Measurements from ENCODE around the gene EXTL2. TPM values are rescaled to one million over a fixed set of nuclear protein-coding genes. Genes with fewer than 3 reads are reported as not detected.

The EXTL2 gene, protein sequence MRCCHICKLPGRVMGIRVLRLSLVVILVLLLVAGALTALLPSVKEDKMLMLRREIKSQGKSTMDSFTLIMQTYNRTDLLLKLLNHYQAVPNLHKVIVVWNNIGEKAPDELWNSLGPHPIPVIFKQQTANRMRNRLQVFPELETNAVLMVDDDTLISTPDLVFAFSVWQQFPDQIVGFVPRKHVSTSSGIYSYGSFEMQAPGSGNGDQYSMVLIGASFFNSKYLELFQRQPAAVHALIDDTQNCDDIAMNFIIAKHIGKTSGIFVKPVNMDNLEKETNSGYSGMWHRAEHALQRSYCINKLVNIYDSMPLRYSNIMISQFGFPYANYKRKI
- 9.4 and 11.2 TPM in 2 replicates for total RNA-seq

DNA sequence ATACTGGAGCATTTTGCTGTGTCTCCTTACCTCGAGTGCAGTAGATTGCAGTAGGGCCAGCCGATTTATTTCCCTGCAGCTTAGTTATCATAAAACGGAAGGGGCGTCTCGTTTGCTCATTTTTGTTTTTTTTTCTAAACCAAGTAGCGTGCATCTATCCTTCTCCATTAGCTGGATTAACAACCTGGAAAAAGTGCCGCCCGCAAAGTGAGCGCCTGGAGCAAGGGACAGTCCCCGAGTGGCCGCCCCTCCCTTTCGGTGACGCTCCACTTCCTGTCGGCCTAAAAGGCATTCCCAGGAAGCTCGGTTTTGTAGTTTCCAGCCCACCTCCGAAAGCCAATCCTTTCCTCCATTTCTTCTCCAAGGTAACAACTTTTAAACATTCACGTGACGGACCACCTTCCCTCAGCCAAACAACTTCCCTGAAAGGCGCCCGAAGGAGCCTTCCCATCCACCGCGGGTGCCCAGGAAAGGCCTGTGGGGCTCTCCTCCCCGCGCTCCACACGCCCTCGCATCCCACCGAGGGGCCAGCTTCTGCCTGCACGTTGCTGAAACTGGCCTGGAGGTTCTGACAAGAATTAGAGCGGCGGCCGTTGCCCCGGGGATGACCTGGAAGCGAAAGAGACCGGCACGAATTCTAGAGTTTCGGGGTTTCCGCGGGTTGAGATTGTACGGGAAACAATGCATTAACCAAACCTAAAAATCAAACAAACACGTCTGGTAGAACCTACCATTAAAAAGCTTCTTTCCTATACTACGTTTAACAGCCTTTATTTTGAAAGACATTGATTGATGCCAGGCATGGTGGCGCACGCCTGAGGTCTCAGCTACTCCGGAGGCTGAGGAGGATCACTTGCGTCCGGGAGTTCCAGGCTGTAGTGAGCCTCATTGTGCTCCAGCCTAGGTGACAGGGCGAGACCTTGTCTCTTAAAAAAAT, at the start of gene EXTL2:
Gene EXTL2, minus strand, starts transcription at position 240 of the 937 bp plus-strand sequence. CDS start 6,085 bp downstream, outside the sequence.

DNA sequence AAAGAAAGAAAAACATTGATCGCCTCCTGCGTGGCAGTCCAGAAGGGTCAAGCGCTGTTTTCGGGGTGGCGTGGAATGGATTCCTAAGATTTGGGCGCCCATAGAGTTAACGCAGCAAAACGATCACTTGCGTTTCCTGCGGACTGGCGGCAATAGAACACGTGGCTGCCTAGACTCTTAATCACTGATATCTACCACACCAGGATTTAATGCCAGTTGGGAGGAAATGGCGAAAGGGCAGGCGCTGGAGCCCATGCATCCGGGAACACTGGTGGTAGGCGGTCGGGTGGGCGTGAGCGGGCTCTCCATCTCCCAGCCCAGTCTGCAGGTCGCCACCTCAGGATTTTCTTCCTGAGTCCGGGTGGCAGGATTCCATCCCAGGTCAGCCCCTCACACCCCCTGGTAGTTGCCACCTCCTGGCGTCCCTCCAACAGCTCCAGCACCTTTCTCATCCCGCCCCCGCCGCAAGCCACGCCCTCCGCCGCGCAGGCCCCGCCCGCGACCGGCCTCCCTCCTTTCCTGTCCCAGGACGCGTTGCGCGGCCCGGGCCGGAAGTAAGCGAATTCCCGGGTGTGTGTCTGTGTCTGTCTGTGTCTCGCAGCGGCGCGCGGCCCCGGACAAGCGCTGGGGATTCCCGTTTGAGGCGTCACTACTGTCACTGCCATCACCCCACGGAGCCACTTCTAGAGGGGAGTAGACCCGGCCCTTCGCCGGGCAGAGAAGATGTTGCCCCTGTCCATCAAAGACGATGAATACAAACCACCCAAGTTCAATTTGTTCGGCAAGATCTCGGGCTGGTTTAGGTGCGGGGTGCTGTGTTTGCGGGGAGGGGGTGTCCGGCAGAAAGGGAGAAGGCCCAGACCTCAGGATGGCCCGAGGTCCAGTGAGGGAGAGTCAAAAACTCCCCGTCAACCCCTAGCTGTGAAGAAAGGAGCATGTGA, 1.2 kb upstream of the EXTL2 start, which contains the start of gene SLC30A7:
Gene SLC30A7, plus strand, starts transcription at position 551 of the 941 bp plus-strand sequence. Its CDS starts 173 bp downstream, at position 724.

Other genes with a start within 250 kb of the EXTL2 start
- gene VCAM1, start 175.1 kb downstream of the EXTL2 start, total RNA-seq, result 2.3 and 3.0 TPM in 2 replicates
- 21.8 and 25.2 TPM in 2 replicates for gene SLC30A7, start 1.2 kb upstream of the EXTL2 start, total RNA-seq
- gene DPH5, start 130.9 kb upstream of the EXTL2 start, total RNA-seq, result 27.9 and 36.2 TPM in 2 replicates

Data from mammary microvascular endothelial cell (primary cell).